A549 (cell line): ENCODE data around the gene ABHD5. TPM values are rescaled to one million over a fixed set of nuclear protein-coding genes. Genes with fewer than 3 reads are reported as not detected.

Source experiments
- ATAC-seq, 2 experiments: fragments of 200-7000 bp in 1 of 2; fragments of >200 bp in 1 of 2; cut with Nextera tagmentation in 1 of 2; cut with Tn5 transposase in 1 of 2; 3 replicates each; pipeline versions ENCODE4 v1.8.0 to v1.9.1; 2018 to 2020; ENCODE audit warnings: mild to moderate bottlenecking in 1 of 2, moderate library complexity in 1 of 2
- CTCF ChIA-PET: fragments of 300-600 bp; sonication (Branson Sonifier 250); formaldehyde crosslinking; extraction: SDS; loops from one replicate; lab custom pipeline; 2021; ENCODE audit warnings: antibody characterized with exemption, inconsistent platforms; lab: Yijun Ruan, JAX
- POLR2A ChIA-PET: fragments of 350-600 bp; formaldehyde crosslinking; extraction: SDS; loops from one replicate; lab custom pipeline; 2021; ENCODE audit warnings: antibody characterized with exemption, inconsistent platforms; lab: Yijun Ruan, JAX
- DNase-seq, 2 experiments: peaks; one replicate each; pipeline versions ENCODE4 v3.0.0 to v3.0.0-alpha.2; 2011 to 2016; ENCODE audit warnings: low read depth in 1 of 2, low spot score in 1 of 2
- FAIRE-seq: peaks from 2 replicates; lab custom pipeline; 2011; peaks lifted over from hg19 to GRCh38; lab: Jason Lieb, UNC
- H3K27ac ChIP-seq, 2 experiments: fragments of >200 bp; sonication (Bioruptor Twin); formaldehyde crosslinking; 3 replicates each; pipeline ENCODE4 v1.5.1; 2016 to 2017
- H3K4me1 ChIP-seq: fragments of >200 bp; sonication (Bioruptor Twin); formaldehyde crosslinking; 3 replicates; pipeline ENCODE4 v1.6.1; 2016
- H3K4me2 ChIP-seq: fragments of >200 bp; sonication (Bioruptor Twin); formaldehyde crosslinking; 3 replicates; pipeline ENCODE4 v1.6.1; 2016
- H3K4me3 ChIP-seq: fragments of >200 bp; sonication (Bioruptor Twin); formaldehyde crosslinking; 3 replicates; pipeline ENCODE4 v1.5.1; 2016
- H3K9me3 ChIP-seq: fragments of >200 bp; sonication (Bioruptor Twin); formaldehyde crosslinking; 3 replicates; pipeline ENCODE4 v1.6.1; 2016
- ATOH8 ChIP-seq: fragments of 250-450 bp; sonication (Bioruptor Pico); IDR thresholded peaks from 2 replicates; pipeline ENCODE4 v1.5.0; 2020; ENCODE audit warnings: low read depth, mild to moderate bottlenecking, moderate library complexity
- BCL3 ChIP-seq: fragments of >200 bp; sonication (Bioruptor Twin); formaldehyde crosslinking; IDR thresholded peaks from 3 replicates; pipeline ENCODE4 v1.6.1; 2016
- CBX8 ChIP-seq: fragments of 200-600 bp; sonication (generic); IDR thresholded peaks from 2 replicates; pipeline ENCODE4 v1.6.1; 2016
- CHD2 ChIP-seq: fragments of 150-350 bp; IDR thresholded peaks from 2 replicates; pipeline ENCODE4 v1.6.1; 2014; ENCODE audit warnings: low read length; ENCODE audit not compliant: partially characterized antibody
- CHD4 ChIP-seq: fragments of 200-600 bp; sonication (generic); IDR thresholded peaks from 2 replicates; pipeline ENCODE4 v1.6.1; 2016; ENCODE audit warnings: antibody characterized with exemption, mild to moderate bottlenecking, borderline replicate concordance
- CTCF ChIP-seq: fragments of >200 bp; sonication (Bioruptor Twin); formaldehyde crosslinking; IDR thresholded peaks from 3 replicates; pipeline ENCODE4 v1.5.1; 2016
- ELK1 ChIP-seq: fragments of 150-350 bp; IDR thresholded peaks from 2 replicates; pipeline ENCODE4 v1.6.1; 2014; ENCODE audit warnings: low read depth, mild to moderate bottlenecking, low read length
- FOSB ChIP-seq: fragments of 250-450 bp; sonication (Bioruptor Pico); IDR thresholded peaks from 2 replicates; pipeline ENCODE4 v1.5.0; 2020; ENCODE audit warnings: mild to moderate bottlenecking, moderate library complexity
- FOSL2 ChIP-seq, 2 experiments: fragments of 450-650 bp in 1 of 2; fragments of >200 bp in 1 of 2; sonication (Bioruptor Twin) in 1 of 2; formaldehyde crosslinking; IDR thresholded peaks; 2 replicates each; pipeline versions ENCODE4 v1.5.0 to v1.6.1; 2016 to 2020; ENCODE audit warnings: mild to moderate bottlenecking in 1 of 2, moderate library complexity in 1 of 2
- HOXB13 ChIP-seq: fragments of 250-450 bp; sonication (Bioruptor Pico); IDR thresholded peaks from 2 replicates; pipeline ENCODE4 v1.5.0; 2020; ENCODE audit warnings: low read depth, mild to moderate bottlenecking, moderate library complexity
- MAFK ChIP-seq: fragments of 450-650 bp; IDR thresholded peaks from 2 replicates; pipeline ENCODE4 v1.6.1; 2014; ENCODE audit not compliant: partially characterized antibody
- NFE2L2 ChIP-seq: fragments of 150-350 bp; conservative IDR thresholded peaks from 2 replicates; pipeline ENCODE4 v1.6.1; 2014; ENCODE audit warnings: low read length
- NPAS2 ChIP-seq: fragments of 250-450 bp; sonication (Bioruptor Pico); IDR thresholded peaks from 2 replicates; pipeline ENCODE4 v1.8.0; 2022; ENCODE audit warnings: mild to moderate bottlenecking, moderate library complexity, borderline replicate concordance
- POLR2A ChIP-seq: IDR thresholded peaks from 2 replicates; pipeline ENCODE4 v1.6.1; 2012; ENCODE audit warnings: mild to moderate bottlenecking, low read length
- RCOR1 ChIP-seq: fragments of 150-350 bp; IDR thresholded peaks from 2 replicates; pipeline ENCODE4 v1.6.1; 2014; ENCODE audit warnings: antibody characterized with exemption, low read length, low read depth
- RNF2 ChIP-seq: fragments of 200-600 bp; sonication (generic); IDR thresholded peaks from 2 replicates; pipeline ENCODE4 v1.6.1; 2016; ENCODE audit warnings: low read depth, mild to moderate bottlenecking, antibody characterized with exemption, moderate library complexity, borderline replicate concordance
- TP53 ChIP-seq: fragments of 250-450 bp; sonication (Bioruptor Pico); IDR thresholded peaks from 2 replicates; pipeline ENCODE4 v1.5.0; 2021; ENCODE audit warnings: mild to moderate bottlenecking, moderate library complexity
- USF2 ChIP-seq: fragments of 450-650 bp; IDR thresholded peaks from 2 replicates; pipeline ENCODE4 v1.6.1; 2014; ENCODE audit warnings: antibody characterized with exemption
- ZFP36 ChIP-seq: fragments of 450-650 bp; IDR thresholded peaks from 2 replicates; pipeline ENCODE4 v1.6.1; 2014; ENCODE audit warnings: borderline replicate concordance; ENCODE audit not compliant: partially characterized antibody
- ZNF302 ChIP-seq: fragments of 250-450 bp; sonication (Bioruptor Pico); IDR thresholded peaks from 2 replicates; pipeline ENCODE4 v1.9.0; 2021; ENCODE audit warnings: inconsistent platforms, mild to moderate bottlenecking, moderate library complexity
- WGBS: methylation state at CpG from one replicate; pipeline ENCODE4 v1.1.6; 2017; ENCODE audit errors: missing lambda C conversion rate; 5-methylcytosine and 5-hydroxymethylcytosine counted together
- polyA plus RNA-seq, 4 experiments: library from polyadenylated mRNA; depleted of rRNA in 3 of 4; stranded (reverse); fragments of >200 nt; fragmentation: RNase III in 1 of 4; extraction: RNeasy Plus Mini Kit Qiagen cat#74134 plus additional on column Dnase treatment in 1 of 4; gene quantifications; 2 replicates in 3 of 4; 3 replicates in 1 of 4; pipeline ENCODE4 v1.2.3, GENCODE V29; 2011 to 2017

ABHD5 gene
- polyA plus RNA-seq, 2 of the 4 experiments (the other 2 are of a cell fraction), result 16.6 to 17.8 TPM

- no peaks in the 10 kb centered on the region for H3K9me3 ChIP-seq
- H3K27ac ChIP-seq, result no peak overlapping the region
- no peak for FAIRE-seq
- 54% methylated on average over 3 of the region's 3 CpGs for WGBS
- no peak for ATAC-seq
- ChIA-PET POLR2A (no interaction called here), CTCF (no interaction called here)
- no peak for TF ChIP-seq USF2
- TF ChIP-seq FOSL2 (IDR thresholded peaks at IDR 0.05), result no peak
- peak; percentile 41; the same call in 1 of the 2 replicates for TF ChIP-seq FOSL2 (CRISPR knock-in tag; IDR thresholded peaks at IDR 0.05)
- peak in 1 of 2 experiments; percentile 14 for DNase-seq
- H3K4me1 ChIP-seq, result no peaks in the 10 kb centered on the region
- H3K4me3 ChIP-seq, result no peak overlapping the region
- no peak overlapping the region for H3K4me2 ChIP-seq
Observed at GRCh38 chr3:43723121-43723734, 32.5 kb downstream of the ABHD5 start.

- H3K27ac ChIP-seq, result no peak overlapping the region
- WGBS, result 95% methylated on average over 4 of the region's 4 CpGs
- no peak for DNase-seq
- POLR2A ChIA-PET, result no interaction called here
- TF ChIP-seq NFE2L2 (no peak), RNF2 (no peak)
- TF ChIP-seq, all 56 proteins: peak for 0
- H3K4me3 ChIP-seq, result no peak overlapping the region
- CTCF ChIA-PET, result no interaction called here
- H3K4me1 ChIP-seq, result no peaks in the 10 kb centered on the region
- H3K4me2 ChIP-seq, result no peak overlapping the region
- H3K9me3 ChIP-seq, result no peaks in the 10 kb centered on the region
- FAIRE-seq (no peak), ATAC-seq (no peak)
Observed at GRCh38 chr3:43726521-43726920, 35.8 kb downstream of the ABHD5 start.

- POLR2A ChIA-PET, result no interaction called here
- 92% methylated on average over 3 of the region's 3 CpGs for WGBS
- H3K4me2 ChIP-seq, result no peak overlapping the region
- no peak for ATAC-seq
- FAIRE-seq, result no peak
- H3K27ac ChIP-seq, result no peak overlapping the region
- TF ChIP-seq FOSL2 (IDR thresholded peaks at IDR 0.05) (no peak), FOSL2 (CRISPR knock-in tag; IDR thresholded peaks at IDR 0.05) (no peak), FOSB (CRISPR knock-in tag) (no peak), TP53 (no peak), CBX8 (no peak), ELK1 (no peak), HOXB13 (CRISPR knock-in tag) (no peak), USF2 (no peak), ZNF302 (no peak), POLR2A (no peak), CHD4 (no peak), ATOH8 (CRISPR knock-in tag) (no peak), CHD2 (no peak), BCL3 (no peak), CTCF (no peak), NPAS2 (CRISPR knock-in tag) (no peak), ZFP36 (no peak), RCOR1 (no peak), MAFK (no peak)
- no peaks in the 10 kb centered on the region for H3K9me3 ChIP-seq
- no peak overlapping the region for H3K4me3 ChIP-seq
- CTCF ChIA-PET, result no interaction called here
- no peaks in the 10 kb centered on the region for H3K4me1 ChIP-seq
- no peak for DNase-seq
Observed at GRCh38 chr3:43727930-43728329, 37.2 kb downstream of the ABHD5 start.
